Peyer's patch (tissue), 4 donors: ENCODE data around the gene XRRA1.

Experiments
- CTCF ChIP-seq, 6 experiments: fragments of 450-650 bp in 4 of 6; fragments of 200-600 bp in 2 of 6; sonication (generic) in 1 of 6; IDR thresholded peaks; one replicate each; pipeline ENCODE4 v1.5.1; 2017 to 2019; ENCODE audit warnings: antibody characterized with exemption in 6 of 6, mild to moderate bottlenecking in 3 of 6, moderate library complexity in 1 of 6
- POLR2A ChIP-seq, 2 donors: fragments of 450-650 bp; IDR thresholded peaks; one replicate each; pipeline ENCODE4 v1.5.1; 2017; ENCODE audit warnings: antibody characterized with exemption in 2 of 2, mild to moderate bottlenecking in 2 of 2, moderate library complexity in 2 of 2

GRCh38 chr11:74815966-74816365, 132.9 kb downstream of the XRRA1 start:
- TF ChIP-seq CTCF (IDR thresholded peaks at IDR 0.05) (no peak), POLR2A (IDR thresholded peaks at IDR 0.05) (no peak)
